ENCODE results near the gene ARHGAP32. TPM values are rescaled to one million over a fixed set of nuclear protein-coding genes. Genes with fewer than 3 reads are reported as not detected.

The ARHGAP32 gene
- total RNA-seq, 4 donors from 2014 or later = 10.0 to 53.7 (median 34.1) TPM

DNA sequence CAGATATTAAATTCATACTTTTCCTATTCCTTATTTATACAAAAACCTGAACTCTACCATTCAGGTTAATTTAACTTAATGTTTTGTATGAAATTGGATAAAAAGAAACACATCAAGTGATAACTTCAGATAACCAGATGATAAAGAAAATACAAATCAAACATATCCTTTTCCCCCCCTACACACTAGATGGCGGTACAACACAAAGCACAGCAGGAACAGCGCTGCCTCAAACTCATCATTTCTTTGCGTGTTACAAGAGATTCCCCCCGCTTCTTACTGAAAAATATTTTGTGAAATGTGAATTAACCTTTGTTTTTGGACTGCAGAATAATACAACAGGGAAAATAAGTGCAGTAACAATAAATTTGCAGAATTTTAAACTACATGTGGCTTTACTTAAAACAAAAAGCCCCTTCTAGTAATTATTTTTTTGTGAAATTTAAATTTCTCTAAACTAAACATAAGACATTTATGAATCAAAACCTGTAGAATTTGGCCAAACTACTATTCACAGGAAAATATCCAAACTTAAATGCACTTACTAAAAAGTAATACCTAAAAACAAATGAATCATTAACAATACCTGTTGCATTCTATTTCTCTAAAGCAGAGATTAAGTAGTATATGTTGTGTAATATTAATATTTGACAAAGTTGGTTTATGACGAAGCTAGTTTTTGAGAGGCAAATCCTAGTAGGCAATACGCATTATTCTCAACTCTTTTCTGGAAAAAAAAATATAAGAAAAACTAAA is 74.4 kb downstream of the ARHGAP32 start:
- Histone ChIP-seq H3K27me3 (no peaks in the 10 kb centered on the region), H3K36me3 (no peaks in the 10 kb centered on the region), H3K4me1 (no peaks in the 10 kb centered on the region), H3K27ac (no peak overlapping the region), H3K9me3 (no peaks in the 10 kb centered on the region), H3K4me3 (no peak overlapping the region)
- DNase-seq = peak; percentile 25 to 38
- TF ChIP-seq, protein P1, sequence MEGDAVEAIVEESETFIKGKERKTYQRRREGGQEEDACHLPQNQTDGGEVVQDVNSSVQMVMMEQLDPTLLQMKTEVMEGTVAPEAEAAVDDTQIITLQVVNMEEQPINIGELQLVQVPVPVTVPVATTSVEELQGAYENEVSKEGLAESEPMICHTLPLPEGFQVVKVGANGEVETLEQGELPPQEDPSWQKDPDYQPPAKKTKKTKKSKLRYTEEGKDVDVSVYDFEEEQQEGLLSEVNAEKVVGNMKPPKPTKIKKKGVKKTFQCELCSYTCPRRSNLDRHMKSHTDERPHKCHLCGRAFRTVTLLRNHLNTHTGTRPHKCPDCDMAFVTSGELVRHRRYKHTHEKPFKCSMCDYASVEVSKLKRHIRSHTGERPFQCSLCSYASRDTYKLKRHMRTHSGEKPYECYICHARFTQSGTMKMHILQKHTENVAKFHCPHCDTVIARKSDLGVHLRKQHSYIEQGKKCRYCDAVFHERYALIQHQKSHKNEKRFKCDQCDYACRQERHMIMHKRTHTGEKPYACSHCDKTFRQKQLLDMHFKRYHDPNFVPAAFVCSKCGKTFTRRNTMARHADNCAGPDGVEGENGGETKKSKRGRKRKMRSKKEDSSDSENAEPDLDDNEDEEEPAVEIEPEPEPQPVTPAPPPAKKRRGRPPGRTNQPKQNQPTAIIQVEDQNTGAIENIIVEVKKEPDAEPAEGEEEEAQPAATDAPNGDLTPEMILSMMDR (IDR thresholded peaks at IDR 0.05) = peak; percentile 86 to 93 (median 88)
- TF ChIP-seq POLR2A (IDR thresholded peaks at IDR 0.05) = no peak
- intact Hi-C loops (cut with DNase I; ENCODE audit: low total_unique reads) = loop anchor here (5.0 kb wide), 1 partner anchor 215 kb away; no protein-coding TSS in a partner anchor

DNA sequence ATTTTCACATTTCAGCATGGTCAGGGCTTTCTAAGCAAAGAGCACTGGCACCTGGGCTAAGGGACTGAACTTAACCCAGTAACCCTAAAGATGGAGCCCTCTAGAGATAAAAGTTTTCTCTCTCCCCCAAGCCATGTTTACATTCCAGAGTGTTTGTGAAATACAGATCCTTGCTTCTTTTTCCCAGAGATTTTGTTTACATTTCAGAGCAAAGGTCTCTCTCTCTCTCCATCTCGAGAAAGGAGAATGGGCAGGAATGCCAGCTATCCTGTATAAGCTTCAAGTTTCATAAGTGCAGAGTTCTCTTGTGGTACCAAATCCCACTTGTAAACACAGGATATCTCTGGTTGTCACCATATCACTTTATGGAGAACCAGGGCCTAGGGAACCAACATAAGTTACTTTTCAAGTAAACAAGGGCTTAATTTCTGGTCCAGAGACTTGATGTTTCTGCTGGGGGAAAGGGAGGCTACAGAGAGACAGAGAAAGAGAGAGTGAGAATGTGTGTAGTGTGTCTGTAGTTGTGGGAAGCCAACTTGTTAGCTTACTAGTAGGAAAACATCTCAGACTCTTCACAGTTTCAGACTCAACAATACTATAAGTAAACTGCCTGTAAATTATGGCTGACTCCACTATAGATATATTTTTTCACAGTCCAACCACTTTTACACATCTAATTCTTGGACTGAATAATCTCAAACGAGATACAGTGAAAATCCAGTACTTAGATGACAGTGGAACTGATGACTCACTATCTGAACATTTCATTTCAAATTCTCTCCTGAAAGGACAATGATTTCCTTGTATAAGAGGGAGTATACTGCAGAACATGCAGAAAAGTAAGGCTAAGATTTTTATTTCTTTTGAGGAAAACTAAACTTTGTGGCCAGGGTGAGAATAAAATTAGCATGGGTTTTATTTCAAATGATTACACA is 76.2 kb downstream of the ARHGAP32 start:
- DNase-seq = no peak
- H3K4me1 ChIP-seq = no peaks in the 10 kb centered on the region
- no peaks in the 10 kb centered on the region for H3K36me3 ChIP-seq
- H3K27ac ChIP-seq = no peak overlapping the region
- TF ChIP-seq, protein P1 (IDR thresholded peaks at IDR 0.05) = no peak
- no peak for TF ChIP-seq POLR2A (IDR thresholded peaks at IDR 0.05)
- no peaks in the 10 kb centered on the region for H3K27me3 ChIP-seq
- no peak overlapping the region for H3K4me3 ChIP-seq
- H3K9me3 ChIP-seq = no peaks in the 10 kb centered on the region
- intact Hi-C loops (cut with DNase I; ENCODE audit: low total_unique reads) = loop anchor here (5.0 kb wide), 1 partner anchor 216 kb away; no protein-coding TSS in a partner anchor

DNA sequence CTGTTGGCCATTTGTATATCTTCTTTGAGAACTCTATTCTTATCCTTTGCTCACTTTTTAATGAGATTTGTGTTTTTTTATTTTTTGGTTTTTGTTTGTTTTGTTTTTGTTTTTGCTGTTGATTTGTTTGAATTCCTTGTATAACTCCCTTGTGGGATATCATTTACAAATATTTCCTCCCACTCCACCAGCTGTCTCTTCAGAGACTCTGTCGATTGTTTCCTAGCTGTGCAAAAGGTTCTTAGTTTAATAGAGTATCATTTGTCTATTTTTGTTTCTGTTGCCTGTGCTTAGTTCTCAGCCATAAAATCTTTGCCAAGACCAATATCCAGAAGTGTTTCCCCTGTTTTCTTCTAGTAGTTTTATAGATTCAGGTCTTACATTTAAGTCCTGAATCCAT is 82.4 kb downstream of the ARHGAP32 start:
- TF ChIP-seq, protein P1 (IDR thresholded peaks at IDR 0.05) = no peak
- TF ChIP-seq POLR2A (IDR thresholded peaks at IDR 0.05) = no peak
- intact Hi-C loops (cut with DNase I; ENCODE audit: low total_unique reads) = no loop called here
- H3K4me3 ChIP-seq = no peak overlapping the region
- no peaks in the 10 kb centered on the region for H3K9me3 ChIP-seq
- no peak overlapping the region for H3K27ac ChIP-seq
- DNase-seq = no peak
- no peaks in the 10 kb centered on the region for H3K27me3 ChIP-seq
- no peaks in the 10 kb centered on the region for H3K36me3 ChIP-seq
- no peaks in the 10 kb centered on the region for H3K4me1 ChIP-seq

DNA sequence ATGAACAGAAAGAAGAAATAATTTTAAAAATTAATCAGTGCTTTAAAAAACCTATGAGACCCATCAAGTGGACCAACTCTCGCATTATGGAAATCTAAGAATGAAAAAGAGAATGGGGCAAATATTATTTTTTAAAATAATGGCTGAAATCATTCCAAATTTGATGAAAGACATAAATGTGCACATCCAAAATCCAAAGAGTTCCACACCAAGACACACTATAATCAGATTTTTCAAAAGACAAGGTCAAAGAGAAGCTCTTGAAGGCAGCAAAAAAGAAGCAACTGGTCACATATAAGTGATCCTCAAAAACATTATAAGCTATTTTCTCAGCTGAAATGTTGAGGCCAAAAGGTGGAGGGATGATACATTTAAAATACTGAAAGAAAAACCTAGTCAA is 85.3 kb downstream of the ARHGAP32 start:
- H3K27ac ChIP-seq = no peak overlapping the region
- intact Hi-C loops (cut with DNase I; ENCODE audit: low total_unique reads) = no loop called here
- TF ChIP-seq, protein P1 (IDR thresholded peaks at IDR 0.05) = no peak
- no peak for TF ChIP-seq POLR2A (IDR thresholded peaks at IDR 0.05)

More for the DNA sequence above, 85.3 kb downstream of the ARHGAP32 start:
- no peaks in the 10 kb centered on the region for H3K9me3 ChIP-seq
- no peaks in the 10 kb centered on the region for H3K27me3 ChIP-seq
- H3K4me1 ChIP-seq = no peaks in the 10 kb centered on the region
- DNase-seq = no peak
- H3K36me3 ChIP-seq = no peaks in the 10 kb centered on the region
- no peak overlapping the region for H3K4me3 ChIP-seq
